ENCODE results near the gene TSC2. TPM values are rescaled to one million over a fixed set of nuclear protein-coding genes. Genes with fewer than 3 reads are reported as not detected.

Gene TSC2
- total RNA-seq, 3 donors from 2014 or later (not counting 1 experiment from before 2014, with no cell fraction given), result 135 to 197 (median 161) TPM

DNA sequence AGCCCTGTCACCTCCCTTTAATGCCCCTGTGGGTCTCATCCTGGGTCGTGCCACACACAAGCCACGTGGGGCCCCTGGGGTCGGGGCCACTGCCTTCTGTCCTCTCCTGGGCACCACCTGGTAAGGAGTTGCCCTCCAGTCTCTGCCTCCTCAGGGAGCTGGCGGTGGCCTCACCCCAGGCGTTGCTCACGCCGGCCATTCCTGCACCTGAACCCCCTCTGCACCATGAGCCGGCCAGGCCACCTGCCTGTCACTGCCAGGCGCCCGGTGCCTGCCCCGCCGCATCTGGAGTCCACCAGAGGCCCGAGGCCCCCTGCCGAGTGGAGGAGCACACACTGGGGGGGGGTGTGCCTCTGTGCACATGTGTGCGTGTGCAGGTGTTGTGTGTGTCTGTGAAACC is 10.7 kb upstream of the TSC2 start:
- peaks cover 6% of the 10 kb centered on the region for H3K4me1 ChIP-seq (ENCODE audit: control insufficient read depth, insufficient read depth, low read length)
- Mint-ChIP-seq H3K4me1 (no peaks in the 10 kb centered on the region), H3K9me3 (no peaks in the 10 kb centered on the region), H3K27me3 (ENCODE audit: low read depth in 2 of 2) (no peaks in the 10 kb centered on the region), H3K27ac (no peak overlapping the region), H3K36me3 (no peaks in the 10 kb centered on the region), H3K4me3 (no peak overlapping the region)
- TF ChIP-seq, protein P1, sequence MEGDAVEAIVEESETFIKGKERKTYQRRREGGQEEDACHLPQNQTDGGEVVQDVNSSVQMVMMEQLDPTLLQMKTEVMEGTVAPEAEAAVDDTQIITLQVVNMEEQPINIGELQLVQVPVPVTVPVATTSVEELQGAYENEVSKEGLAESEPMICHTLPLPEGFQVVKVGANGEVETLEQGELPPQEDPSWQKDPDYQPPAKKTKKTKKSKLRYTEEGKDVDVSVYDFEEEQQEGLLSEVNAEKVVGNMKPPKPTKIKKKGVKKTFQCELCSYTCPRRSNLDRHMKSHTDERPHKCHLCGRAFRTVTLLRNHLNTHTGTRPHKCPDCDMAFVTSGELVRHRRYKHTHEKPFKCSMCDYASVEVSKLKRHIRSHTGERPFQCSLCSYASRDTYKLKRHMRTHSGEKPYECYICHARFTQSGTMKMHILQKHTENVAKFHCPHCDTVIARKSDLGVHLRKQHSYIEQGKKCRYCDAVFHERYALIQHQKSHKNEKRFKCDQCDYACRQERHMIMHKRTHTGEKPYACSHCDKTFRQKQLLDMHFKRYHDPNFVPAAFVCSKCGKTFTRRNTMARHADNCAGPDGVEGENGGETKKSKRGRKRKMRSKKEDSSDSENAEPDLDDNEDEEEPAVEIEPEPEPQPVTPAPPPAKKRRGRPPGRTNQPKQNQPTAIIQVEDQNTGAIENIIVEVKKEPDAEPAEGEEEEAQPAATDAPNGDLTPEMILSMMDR (IDR thresholded peaks at IDR 0.05), result no peak
- no peak overlapping the region for H3K4me3 ChIP-seq (ENCODE audit: low read length)
- H3K9me3 ChIP-seq (ENCODE audit: control insufficient read depth, insufficient read depth, low read length), result no peaks in the 10 kb centered on the region
- WGBS (ENCODE audit: insufficient coverage), result 91% methylated on average over 15 of the region's 15 CpGs
- H3K27ac ChIP-seq (ENCODE audit: low read length), result no peak overlapping the region
- intact Hi-C loops (cut with micrococcal nuclease), result no loop called here
- no peaks in the 10 kb centered on the region for H3K36me3 ChIP-seq (ENCODE audit: control insufficient read depth, insufficient read depth, low read length)
- H3K27me3 ChIP-seq (ENCODE audit: control insufficient read depth, insufficient read depth, low read length), result no peaks in the 10 kb centered on the region
- DNase-seq, result no peak
- no peak for ATAC-seq

DNA sequence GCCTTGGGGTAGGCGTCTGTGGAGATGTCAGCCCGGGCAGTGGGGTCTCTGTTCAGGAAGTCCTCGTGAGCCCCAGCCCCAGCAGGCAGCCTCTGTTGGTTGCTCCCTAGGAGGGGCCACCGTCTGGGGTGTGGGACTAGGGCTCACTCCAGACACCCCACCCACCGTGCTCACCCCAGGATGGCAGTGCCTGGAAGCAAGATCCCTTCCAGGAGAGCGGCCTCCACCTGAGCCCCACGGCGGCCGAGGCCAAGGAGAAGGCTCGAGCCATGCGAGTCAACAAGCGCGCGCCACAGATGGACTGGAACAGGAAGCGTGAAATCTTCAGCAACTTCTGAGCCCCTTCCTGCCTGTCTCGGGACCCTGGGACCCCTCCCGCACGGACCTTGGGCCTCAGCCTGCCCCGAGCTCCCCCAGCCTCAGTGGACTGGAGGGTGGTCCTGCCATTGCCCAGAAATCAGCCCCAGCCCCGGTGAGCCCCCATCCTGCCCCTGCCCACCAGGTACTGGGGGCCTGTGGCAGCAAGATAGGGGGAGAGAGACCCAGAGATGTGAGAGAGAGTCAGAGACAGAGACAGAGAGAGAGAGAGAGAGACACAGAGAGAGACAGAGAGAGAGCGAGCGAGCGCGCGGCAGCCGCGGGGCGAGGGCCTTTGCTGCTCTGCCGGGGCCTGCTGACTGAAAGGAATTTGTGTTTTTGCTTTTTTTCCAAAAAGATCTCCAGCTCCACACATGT is 10.0 kb upstream of the TSC2 start:
- Histone ChIP-seq H3K27ac (ENCODE audit: low read length) (no peak overlapping the region), H3K27me3 (ENCODE audit: control insufficient read depth, insufficient read depth, low read length) (no peaks in the 10 kb centered on the region), H3K36me3 (ENCODE audit: control insufficient read depth, insufficient read depth, low read length) (no peaks in the 10 kb centered on the region), H3K4me1 (ENCODE audit: control insufficient read depth, insufficient read depth, low read length) (peaks cover 6% of the 10 kb centered on the region), H3K9me3 (ENCODE audit: control insufficient read depth, insufficient read depth, low read length) (no peaks in the 10 kb centered on the region), H3K4me3 (ENCODE audit: low read length) (no peak overlapping the region)
- Mint-ChIP-seq H3K27ac (no peak overlapping the region), H3K4me1 (no peaks in the 10 kb centered on the region), H3K36me3 (no peaks in the 10 kb centered on the region), H3K27me3 (ENCODE audit: low read depth in 2 of 2) (no peaks in the 10 kb centered on the region), H3K4me3 (no peak overlapping the region), H3K9me3 (no peaks in the 10 kb centered on the region)
- ATAC-seq (no peak), DNase-seq (no peak)
- 88% methylated on average over 29 of the region's 29 CpGs for WGBS (ENCODE audit: insufficient coverage)
- TF ChIP-seq, protein P1 (IDR thresholded peaks at IDR 0.05), result no peak
- intact Hi-C loops (cut with micrococcal nuclease), result no loop called here

DNA sequence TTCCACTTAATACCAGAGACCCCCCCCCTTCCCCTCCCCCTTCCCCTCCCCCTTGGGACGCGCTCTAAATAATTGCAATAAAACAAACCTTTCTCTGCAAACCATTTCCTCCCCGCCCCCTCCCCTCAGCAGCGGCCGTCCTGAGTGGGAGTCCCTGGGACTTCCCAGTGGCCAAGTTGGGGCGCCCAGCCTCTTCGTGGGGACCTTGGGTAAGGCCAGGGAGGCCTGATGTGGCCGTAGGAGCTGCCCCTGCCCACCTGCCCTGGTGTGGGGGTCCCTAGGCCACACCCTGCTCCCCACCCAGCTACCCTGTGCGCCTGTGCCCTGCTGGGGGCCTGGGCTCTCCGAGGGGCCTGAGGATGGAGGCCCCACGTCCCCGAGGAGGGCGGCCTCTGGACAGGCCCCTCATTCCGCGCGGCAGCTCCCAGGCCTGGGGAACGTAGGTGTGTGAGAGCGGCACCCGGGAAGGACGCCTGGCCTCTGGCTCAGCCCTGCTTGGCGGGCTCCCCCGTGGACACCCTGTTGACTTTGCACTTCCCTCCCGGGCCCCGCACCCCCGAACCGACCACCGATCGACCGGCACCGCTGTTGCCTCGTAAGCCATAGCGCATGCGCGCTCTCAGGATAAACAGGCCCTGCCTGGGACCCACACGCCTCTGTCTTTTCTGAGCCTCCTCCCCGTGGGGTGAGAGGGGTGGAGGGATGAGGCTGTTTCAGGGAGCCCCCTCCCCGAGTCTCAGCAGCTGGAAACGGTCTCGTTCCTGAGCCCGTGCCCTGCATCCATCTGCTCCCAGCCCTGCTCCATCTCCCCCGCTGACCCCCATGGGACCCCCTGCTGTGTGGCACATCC is 9.2 kb upstream of the TSC2 start:
- Mint-ChIP-seq H3K4me3 (no peak overlapping the region), H3K27me3 (ENCODE audit: low read depth in 2 of 2) (no peaks in the 10 kb centered on the region), H3K9me3 (no peaks in the 10 kb centered on the region), H3K4me1 (peaks cover 0 to 4% of the 10 kb centered on the region in 2 donors), H3K36me3 (no peaks in the 10 kb centered on the region), H3K27ac (no peak overlapping the region)
- TF ChIP-seq, protein P1 (IDR thresholded peaks at IDR 0.05), result no peak
- 92% methylated on average over 39 of the region's 41 CpGs for WGBS (ENCODE audit: insufficient coverage)
- intact Hi-C loops (cut with micrococcal nuclease), result no loop called here
- DNase-seq (no peak), ATAC-seq (no peak)
- H3K27me3 ChIP-seq (ENCODE audit: control insufficient read depth, insufficient read depth, low read length), result no peaks in the 10 kb centered on the region
- H3K9me3 ChIP-seq (ENCODE audit: control insufficient read depth, insufficient read depth, low read length), result no peaks in the 10 kb centered on the region
- H3K4me1 ChIP-seq (ENCODE audit: control insufficient read depth, insufficient read depth, low read length), result peaks cover 10% of the 10 kb centered on the region
- H3K36me3 ChIP-seq (ENCODE audit: control insufficient read depth, insufficient read depth, low read length), result peaks cover 2% of the 10 kb centered on the region
- no peak overlapping the region for H3K4me3 ChIP-seq (ENCODE audit: low read length)
- H3K27ac ChIP-seq (ENCODE audit: low read length), result no peak overlapping the region
